ENCODE results near the gene LPAR1. TPM values are rescaled to one million over a fixed set of nuclear protein-coding genes. Genes with fewer than 3 reads are reported as not detected.

LPAR1 gene
- total RNA-seq, 1 experiment from 2014 or later, result 28.3 TPM

DNA sequence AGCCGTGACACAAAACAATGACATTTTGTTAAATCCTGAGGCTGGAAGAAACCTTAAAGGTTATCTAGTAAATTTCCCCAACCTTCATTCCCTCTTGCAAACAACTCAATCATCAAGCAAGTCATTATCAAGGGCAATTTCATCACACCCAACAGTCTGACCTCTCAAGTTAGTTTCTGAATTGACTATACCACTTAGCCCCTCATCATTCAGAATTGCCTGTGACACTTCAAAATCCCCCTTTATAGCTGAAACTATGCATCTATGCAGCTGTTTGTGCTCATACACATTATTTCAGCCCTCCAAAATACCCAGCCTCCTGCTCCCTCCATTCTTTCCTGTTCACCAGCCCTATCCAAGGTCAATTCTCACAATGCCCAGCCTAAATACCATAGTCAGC, 24.6 kb downstream of the LPAR1 start:
- H3K4me3 ChIP-seq (ENCODE audit: low read depth, low read length, poor library complexity, severe bottlenecking), result no peak overlapping the region
- POLR2A ChIA-PET (ENCODE audit: low non-redundant PET), result no interaction called here

DNA sequence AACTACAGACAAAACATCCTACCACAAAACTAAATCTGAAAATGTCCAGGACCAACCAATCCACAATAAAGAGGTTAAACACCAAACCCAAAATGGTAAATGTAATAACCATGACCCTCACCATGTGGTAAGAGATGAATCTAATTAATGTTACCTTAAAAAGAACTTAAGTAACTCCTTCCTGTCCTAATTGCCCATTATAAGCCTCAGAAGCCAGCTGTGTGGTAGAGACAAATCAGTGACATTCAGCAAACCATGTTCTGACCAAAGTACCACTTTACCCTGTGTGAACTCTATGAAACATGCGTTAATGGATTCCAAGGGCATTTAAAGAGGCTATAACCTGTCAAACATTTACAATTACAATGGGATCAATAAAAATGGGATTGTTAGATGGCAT, 25.0 kb downstream of the LPAR1 start:
- no peaks in the 10 kb centered on the region for H3K36me3 ChIP-seq (ENCODE audit: insufficient read depth, low read length, poor library complexity, severe bottlenecking)
- BruUV-seq (replicated peaks), result no TSS peak
- intact Hi-C loops (cut with micrococcal nuclease; ENCODE audit: unreplicated experiment), result no loop called here

More for the DNA sequence above, 24.6 kb downstream of the LPAR1 start:
- H3K4me1 ChIP-seq (ENCODE audit: insufficient read depth, low read length, poor library complexity, severe bottlenecking), result peaks cover 37% of the 10 kb centered on the region
- no peak overlapping the region for H3K27ac ChIP-seq (ENCODE audit: low read depth, low read length, poor library complexity, severe bottlenecking)
- intact Hi-C loops (cut with micrococcal nuclease; ENCODE audit: unreplicated experiment), result no loop called here
- no peak for DNase-seq (ENCODE audit: low spot score)
- TF ChIP-seq, protein P1, sequence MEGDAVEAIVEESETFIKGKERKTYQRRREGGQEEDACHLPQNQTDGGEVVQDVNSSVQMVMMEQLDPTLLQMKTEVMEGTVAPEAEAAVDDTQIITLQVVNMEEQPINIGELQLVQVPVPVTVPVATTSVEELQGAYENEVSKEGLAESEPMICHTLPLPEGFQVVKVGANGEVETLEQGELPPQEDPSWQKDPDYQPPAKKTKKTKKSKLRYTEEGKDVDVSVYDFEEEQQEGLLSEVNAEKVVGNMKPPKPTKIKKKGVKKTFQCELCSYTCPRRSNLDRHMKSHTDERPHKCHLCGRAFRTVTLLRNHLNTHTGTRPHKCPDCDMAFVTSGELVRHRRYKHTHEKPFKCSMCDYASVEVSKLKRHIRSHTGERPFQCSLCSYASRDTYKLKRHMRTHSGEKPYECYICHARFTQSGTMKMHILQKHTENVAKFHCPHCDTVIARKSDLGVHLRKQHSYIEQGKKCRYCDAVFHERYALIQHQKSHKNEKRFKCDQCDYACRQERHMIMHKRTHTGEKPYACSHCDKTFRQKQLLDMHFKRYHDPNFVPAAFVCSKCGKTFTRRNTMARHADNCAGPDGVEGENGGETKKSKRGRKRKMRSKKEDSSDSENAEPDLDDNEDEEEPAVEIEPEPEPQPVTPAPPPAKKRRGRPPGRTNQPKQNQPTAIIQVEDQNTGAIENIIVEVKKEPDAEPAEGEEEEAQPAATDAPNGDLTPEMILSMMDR (conservative IDR thresholded peaks at IDR 0.05; ENCODE audit: low read depth, low read length), result no peak
- CTCF ChIA-PET, result no interaction called here
- no TSS peak for BruUV-seq (replicated peaks)
- H3K27me3 ChIP-seq (replicated peaks; ENCODE audit: insufficient read depth, low read depth, low read length, poor library complexity), result no peaks in the 10 kb centered on the region
- no peaks in the 10 kb centered on the region for H3K36me3 ChIP-seq (ENCODE audit: insufficient read depth, low read length, poor library complexity, severe bottlenecking)
- no peaks in the 10 kb centered on the region for H3K9me3 ChIP-seq (ENCODE audit: low read depth, low read length, poor library complexity, severe bottlenecking)

DNA sequence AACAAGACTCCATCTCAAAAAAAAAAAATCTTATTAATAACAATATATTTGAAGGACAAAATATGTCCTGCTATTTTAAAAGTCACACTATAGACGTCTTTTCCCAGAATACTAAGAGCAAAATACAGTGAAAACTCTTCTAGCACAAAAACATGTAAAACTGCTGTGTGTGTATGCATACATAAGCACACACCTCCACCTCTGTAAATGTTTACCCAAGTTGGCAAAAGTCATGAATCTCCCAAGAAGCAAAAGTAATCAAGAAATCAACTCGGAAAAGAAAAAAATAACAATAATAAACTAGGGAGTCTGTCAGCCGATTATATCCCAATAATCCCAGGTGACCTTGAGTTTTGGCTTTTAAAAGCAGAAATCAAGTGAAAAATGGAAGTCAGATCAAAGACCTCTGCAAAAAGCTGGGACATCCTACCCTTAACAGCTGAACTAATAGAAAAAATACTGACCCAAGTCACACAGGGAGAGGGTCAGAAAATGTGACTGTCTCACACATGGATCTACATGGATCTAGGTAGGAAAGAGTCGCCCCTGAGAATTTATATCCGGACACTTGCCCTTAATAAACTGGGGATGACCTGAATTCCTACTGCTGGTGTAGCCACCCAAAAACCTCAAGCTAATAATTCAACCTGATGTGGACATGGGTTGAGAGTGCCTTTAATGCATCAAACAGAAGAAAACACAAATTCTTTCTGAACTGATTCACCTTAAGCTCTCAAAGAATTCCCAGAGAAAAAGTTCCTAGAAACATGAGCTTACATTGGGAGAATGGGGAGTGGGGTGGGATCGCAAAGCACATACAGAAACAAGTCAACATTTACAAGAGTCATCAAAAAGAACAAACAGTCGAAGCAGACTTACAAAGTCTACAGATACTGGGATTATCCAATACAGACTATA, 29.9 kb downstream of the LPAR1 start:
- POLR2A ChIA-PET (ENCODE audit: low non-redundant PET), result no interaction called here
- TF ChIP-seq, protein P1 (conservative IDR thresholded peaks at IDR 0.05; ENCODE audit: low read depth, low read length), result no peak
- TF ChIP-seq EZH2 (IDR thresholded peaks at IDR 0.05; ENCODE audit: borderline replicate concordance, low read depth, low read length, poor library complexity, severe bottlenecking), result no peak
- Histone ChIP-seq H3K36me3 (ENCODE audit: insufficient read depth, low read length, poor library complexity, severe bottlenecking) (no peaks in the 10 kb centered on the region), H3K9me3 (ENCODE audit: low read depth, low read length, poor library complexity, severe bottlenecking) (no peaks in the 10 kb centered on the region), H3K27ac (ENCODE audit: low read depth, low read length, poor library complexity, severe bottlenecking) (no peak overlapping the region), H3K4me3 (ENCODE audit: low read depth, low read length, poor library complexity, severe bottlenecking) (no peak overlapping the region), H3K4me1 (ENCODE audit: insufficient read depth, low read length, poor library complexity, severe bottlenecking) (peaks cover 34% of the 10 kb centered on the region), H3K27me3 (replicated peaks; ENCODE audit: insufficient read depth, low read depth, low read length, poor library complexity) (no peaks in the 10 kb centered on the region)
- DNase-seq (ENCODE audit: low spot score), result no peak
- BruUV-seq (replicated peaks), result no TSS peak
- intact Hi-C loops (cut with micrococcal nuclease; ENCODE audit: unreplicated experiment), result no loop called here
- CTCF ChIA-PET, result no interaction called here

More for the DNA sequence above, 25.0 kb downstream of the LPAR1 start:
- peaks cover 37% of the 10 kb centered on the region for H3K4me1 ChIP-seq (ENCODE audit: insufficient read depth, low read length, poor library complexity, severe bottlenecking)
- TF ChIP-seq EZH2 (IDR thresholded peaks at IDR 0.05; ENCODE audit: borderline replicate concordance, low read depth, low read length, poor library complexity, severe bottlenecking), result no peak
- TF ChIP-seq, protein P1 (conservative IDR thresholded peaks at IDR 0.05; ENCODE audit: low read depth, low read length), result no peak
- H3K4me3 ChIP-seq (ENCODE audit: low read depth, low read length, poor library complexity, severe bottlenecking), result no peak overlapping the region
- no peaks in the 10 kb centered on the region for H3K9me3 ChIP-seq (ENCODE audit: low read depth, low read length, poor library complexity, severe bottlenecking)
- peak; percentile 39 for DNase-seq (ENCODE audit: low spot score)
- H3K27me3 ChIP-seq (replicated peaks; ENCODE audit: insufficient read depth, low read depth, low read length, poor library complexity), result no peaks in the 10 kb centered on the region
- no peak overlapping the region for H3K27ac ChIP-seq (ENCODE audit: low read depth, low read length, poor library complexity, severe bottlenecking)
- CTCF ChIA-PET, result no interaction called here
- POLR2A ChIA-PET (ENCODE audit: low non-redundant PET), result no interaction called here

Data from A673 (cell line).